HG03457 (cell line): ENCODE results near the gene ARPC4.
A peak's percentile ranks its signal among the peaks of the same experiment; 100 is the strongest.

Source experiments
- ATAC-seq: cut with Tn5 transposase; IDR thresholded peaks from one replicate; pipeline ENCODE4 v1.9.1; 2021; ENCODE audit warnings: moderate number of reproducible peaks; ENCODE audit not compliant: unreplicated experiment

Gene ARPC4

GRCh38 chr3:9791127-9791526 is 1.8 kb upstream of the ARPC4 start:
- ATAC-seq = no peak

DNA sequence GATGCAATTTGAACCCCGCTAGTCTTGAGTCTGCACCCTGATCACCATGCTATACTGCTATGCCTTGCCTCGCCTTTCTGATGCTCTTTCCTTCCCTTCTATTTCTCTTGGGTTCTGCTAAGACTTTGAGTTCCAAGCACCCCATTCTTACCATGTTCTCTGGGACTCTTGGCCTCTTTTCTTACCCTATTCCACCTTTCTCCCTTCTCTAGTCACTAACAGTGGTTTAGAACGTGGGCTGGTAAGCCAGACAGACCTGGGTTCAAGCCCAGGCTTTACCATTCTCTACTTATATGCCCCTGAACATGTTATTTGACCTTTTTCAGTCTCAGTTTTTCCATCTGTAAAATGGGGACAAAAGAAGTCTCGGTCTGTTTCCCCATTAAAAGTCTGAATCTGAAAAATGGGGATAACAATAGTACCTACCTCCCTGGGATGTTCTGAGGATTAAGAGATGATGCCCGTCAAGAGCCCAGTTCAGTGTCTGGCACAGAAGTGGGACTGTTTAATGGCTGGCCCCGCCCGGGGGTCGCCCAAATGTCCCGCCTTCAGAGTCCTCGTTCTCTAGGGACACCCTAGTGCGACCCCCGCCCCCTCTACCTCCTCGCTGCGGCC is 985 bp upstream of the ARPC4 start:
- no peak for ATAC-seq

DNA sequence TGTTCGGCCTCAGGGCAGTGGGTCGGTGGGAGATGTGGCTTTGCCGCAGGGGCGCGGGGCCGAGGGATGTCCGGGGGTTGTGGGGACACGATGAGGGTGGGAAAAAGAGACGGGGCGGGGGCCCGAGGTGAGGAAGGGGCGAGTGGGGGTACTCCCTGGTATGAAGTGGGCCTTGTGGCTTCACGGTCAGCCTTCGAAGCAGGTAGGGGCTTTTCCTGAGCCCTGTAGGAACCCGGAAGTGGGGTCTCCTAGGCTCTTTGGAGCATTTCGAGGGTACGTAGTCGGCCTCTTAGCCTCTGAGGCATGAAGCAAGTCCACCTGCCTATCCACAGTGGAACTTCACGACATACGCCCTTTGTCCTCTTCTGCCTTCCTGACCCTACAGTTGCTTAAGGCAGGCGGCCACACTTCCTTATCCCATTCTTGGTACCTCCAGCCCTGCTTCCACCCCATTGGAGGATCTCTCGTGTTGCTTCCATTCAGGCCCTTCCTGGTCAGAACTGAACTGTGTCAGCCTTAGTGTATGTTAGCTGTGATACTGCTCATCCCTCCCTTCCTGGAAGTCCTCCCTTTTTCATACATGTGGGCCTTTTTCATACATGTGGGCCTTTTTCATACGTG is 389 bp downstream of the ARPC4 start:
- ATAC-seq = no peak

- ATAC-seq = no peak
These were observed 1.5 kb downstream of the ARPC4 start for GRCh38 chr3:9794400-9794799.

GRCh38 chr3:9795207-9795606 is 2.3 kb downstream of the ARPC4 start:
- no peak for ATAC-seq

GRCh38 chr3:9797196-9797945 is 4.5 kb downstream of the ARPC4 start:
- ATAC-seq = no peak

- no peak for ATAC-seq
These were observed 7.6 kb downstream of the ARPC4 start for GRCh38 chr3:9800529-9800928.

- no peak for ATAC-seq
These were observed 10.6 kb downstream of the ARPC4 start for GRCh38 chr3:9803494-9803893.

GRCh38 chr3:9804996-9805395 is 12.1 kb downstream of the ARPC4 start:
- ATAC-seq = no peak

GRCh38 chr3:9806137-9806536 is 13.3 kb downstream of the ARPC4 start:
- no peak for ATAC-seq

DNA sequence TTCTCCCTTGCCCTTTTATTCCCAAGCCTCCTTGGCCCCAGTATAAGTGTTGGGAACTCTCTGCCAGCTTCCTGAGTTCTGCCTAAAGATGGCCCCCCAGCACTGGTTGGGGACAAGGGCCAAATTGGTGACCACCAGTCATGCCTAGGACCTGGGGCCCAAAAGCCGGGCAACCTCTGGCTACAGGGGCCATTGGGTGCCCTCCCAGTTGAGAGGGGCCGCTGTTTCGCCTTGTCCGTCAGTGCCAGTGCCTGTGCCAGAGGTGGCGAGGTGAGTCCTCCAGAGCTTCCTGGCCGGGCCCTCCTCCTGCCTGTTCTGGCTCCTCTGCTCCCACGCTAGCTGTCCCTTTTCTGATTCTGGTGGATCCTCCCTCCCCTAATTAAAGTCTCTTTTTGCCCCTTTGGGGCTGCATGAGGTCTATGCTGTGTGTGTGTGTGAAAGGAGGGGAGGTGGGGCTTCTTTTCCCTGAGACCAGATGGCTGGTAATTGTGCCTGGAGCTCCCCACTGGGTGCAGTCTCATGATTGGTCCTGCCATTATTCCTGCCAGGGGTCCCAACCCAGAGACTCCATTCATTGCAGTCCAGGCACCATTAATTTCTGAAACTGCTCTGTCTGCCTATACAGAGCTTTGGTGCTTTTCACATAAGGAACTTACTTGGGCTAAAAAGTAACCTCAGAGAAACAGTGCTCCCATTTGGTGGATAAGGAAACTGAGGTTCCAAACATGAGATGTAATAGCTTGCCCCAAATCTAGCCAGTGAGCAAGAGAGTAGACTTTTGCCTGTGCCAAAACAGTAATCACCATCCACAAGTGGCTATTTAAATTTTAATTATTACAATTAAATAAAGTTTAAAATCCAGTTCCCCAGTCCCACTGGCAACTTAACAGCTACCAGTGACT is 14.1 kb downstream of the ARPC4 start:
- no peak for ATAC-seq

GRCh38 chr3:9807981-9808344 is 15.1 kb downstream of the ARPC4 start:
- ATAC-seq = no peak

DNA sequence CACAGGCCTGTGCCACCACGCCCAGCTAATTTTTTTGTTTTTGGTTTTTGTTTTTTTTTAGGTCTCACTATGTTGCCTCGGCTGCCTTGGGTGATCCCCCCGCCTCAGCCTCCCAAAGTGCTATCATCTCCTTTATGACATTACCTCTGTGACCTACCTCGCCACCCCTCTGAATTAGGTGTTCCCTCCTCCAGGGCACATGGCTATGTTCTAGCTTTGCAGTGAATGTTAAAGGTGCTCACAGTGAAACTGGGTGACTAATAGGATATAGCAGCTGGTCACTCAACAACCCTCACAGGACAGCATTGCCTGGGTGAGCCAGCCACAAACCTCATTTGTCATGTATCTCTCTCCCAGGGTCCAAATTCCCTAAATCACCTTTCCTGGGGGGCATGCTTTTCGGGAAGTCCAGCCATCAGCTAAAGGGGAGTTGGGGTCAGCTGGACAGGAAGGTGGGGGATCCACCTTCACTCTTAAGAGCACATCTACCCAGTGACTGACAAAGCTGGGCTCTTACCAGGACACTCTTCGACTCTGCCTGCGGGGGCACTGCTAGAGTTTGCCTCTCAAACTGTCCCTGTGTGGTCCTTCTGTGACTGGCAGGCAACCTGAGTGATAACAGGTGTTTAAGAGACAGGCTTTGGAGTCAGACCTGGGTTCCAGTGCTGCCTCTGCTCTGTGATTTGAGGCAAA is 15.6 kb downstream of the ARPC4 start:
- peak; percentile 51 for ATAC-seq

DNA sequence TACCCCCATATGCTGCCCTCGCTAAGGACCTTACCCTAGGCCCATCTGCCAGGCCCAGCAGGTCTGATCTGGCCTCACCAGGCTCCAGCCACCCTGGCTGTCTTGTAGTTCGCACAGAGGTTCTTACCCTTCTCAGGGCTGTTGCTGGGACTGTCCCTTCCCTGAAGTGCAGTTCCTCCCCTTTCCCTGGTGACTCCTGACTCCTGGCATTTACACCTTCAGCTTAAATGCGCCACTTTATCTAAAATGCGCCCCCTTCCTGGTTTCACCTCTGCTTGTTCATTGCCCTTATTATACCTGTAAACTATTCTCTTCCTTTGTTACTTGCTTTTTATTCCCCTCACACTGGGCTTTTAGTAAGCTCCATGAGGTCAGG is 16.3 kb downstream of the ARPC4 start:
- ATAC-seq = no peak

GRCh38 chr3:9809615-9810432 is 16.9 kb downstream of the ARPC4 start, which contains the start of gene TTLL3:
TSS of gene TTLL3 (plus strand) at chr3:9810262. CDS start at chr3:9810662, 400 bp downstream.
- no peak for ATAC-seq

DNA sequence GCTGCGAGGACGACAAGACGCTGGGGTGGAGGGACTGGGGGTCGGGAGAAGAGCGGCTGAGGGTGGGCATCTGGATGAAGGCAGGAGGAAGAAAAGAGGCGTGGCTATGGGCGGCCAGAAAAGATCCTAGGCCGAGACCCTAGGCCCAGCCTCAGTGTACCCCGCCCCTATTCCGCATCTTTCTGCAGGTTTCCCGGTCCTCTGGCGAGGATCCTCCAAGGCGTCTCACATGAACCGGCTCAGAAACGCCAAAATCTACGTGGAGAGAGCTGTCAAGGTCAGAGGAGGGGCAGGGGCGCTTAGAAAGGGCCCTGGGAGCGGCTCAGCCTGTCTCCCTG is 17.5 kb downstream of the ARPC4 start:
- no peak for ATAC-seq

GRCh38 chr3:9810846-9811245 is 18.0 kb downstream of the ARPC4 start:
- ATAC-seq = no peak

DNA sequence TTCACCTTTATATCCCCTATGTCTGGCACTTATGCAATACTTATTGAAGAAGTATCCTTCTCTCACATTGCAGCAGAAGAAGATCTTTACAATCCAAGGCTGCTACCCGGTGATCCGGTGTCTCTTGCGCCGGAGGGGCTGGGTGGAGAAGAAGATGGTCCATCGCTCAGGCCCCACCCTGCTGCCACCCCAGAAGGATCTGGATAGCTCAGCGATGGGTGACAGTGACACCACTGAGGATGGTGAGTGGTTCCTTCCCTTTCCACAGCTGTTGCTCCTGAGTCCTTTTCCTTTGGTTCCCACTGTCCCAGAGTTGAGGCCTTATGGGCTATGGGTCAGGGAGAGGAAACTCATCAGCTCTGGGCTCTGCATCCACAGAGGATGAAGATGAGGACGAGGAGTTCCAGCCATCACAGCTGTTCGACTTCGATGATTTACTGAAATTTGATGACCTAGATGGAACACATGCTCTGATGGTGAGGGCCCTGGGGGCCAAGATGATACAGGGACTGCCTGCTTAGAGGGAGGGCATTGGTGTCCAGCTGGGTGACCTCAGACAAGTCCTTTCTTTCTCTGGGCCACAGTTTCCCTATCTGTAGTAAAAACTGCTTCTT is 20.1 kb downstream of the ARPC4 start:
- ATAC-seq = no peak

- ATAC-seq = no peak
These were observed 23.1 kb downstream of the ARPC4 start for GRCh38 chr3:9815986-9816385.

DNA sequence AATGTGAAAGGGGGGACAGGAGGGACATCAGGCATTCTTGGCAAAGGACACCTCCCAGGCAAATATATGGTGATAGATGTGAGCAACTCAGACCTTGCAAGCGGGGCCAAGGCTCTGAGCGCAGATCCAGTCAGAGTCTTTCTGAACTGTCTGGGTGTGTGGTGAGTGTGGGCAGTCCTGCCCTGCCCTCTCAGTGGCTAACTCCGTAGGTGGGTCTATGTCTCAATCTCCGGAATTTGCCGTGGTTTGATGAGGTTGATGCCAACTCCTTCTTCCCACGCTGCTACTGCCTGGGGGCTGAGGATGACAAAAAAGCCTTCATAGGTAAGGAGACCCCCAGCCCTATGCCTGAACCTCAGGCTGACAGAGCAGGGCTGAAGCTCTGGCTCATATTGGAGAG is 24.6 kb downstream of the ARPC4 start:
- no peak for ATAC-seq
